ENCODE data around the gene ZNF341. TPM values are rescaled to one million over a fixed set of nuclear protein-coding genes. Genes with fewer than 3 reads are reported as not detected.

The ZNF341 gene
- total RNA-seq, 1 donor from 2014 or later: 3.4 TPM

- Mint-ChIP-seq H3K27ac (ENCODE audit: unreplicated experiment) (no peak overlapping the region), H3K9me3 (ENCODE audit: unreplicated experiment) (no peaks in the 10 kb centered on the region)
Observed at GRCh38 chr20:33766686-33767085, 34.9 kb downstream of the ZNF341 start.

GRCh38 chr20:33767777-33768138 is 36.0 kb downstream of the ZNF341 start:
- no peaks in the 10 kb centered on the region for H3K27me3 Mint-ChIP-seq (ENCODE audit: unreplicated experiment)
- peaks cover 6% of the 10 kb centered on the region for H3K36me3 Mint-ChIP-seq (ENCODE audit: unreplicated experiment)
- H3K4me3 Mint-ChIP-seq (ENCODE audit: unreplicated experiment): no peak overlapping the region
- no peak overlapping the region for H3K27ac Mint-ChIP-seq (ENCODE audit: unreplicated experiment)
- H3K4me1 Mint-ChIP-seq (ENCODE audit: unreplicated experiment): no peaks in the 10 kb centered on the region
- no peak for TF ChIP-seq CTCF (IDR thresholded peaks at IDR 0.05)
- no peak for DNase-seq (ENCODE audit: extremely low spot score, unreplicated experiment)
- H3K9me3 Mint-ChIP-seq (ENCODE audit: unreplicated experiment): no peaks in the 10 kb centered on the region

More at GRCh38 chr20:33766686-33767085, 34.9 kb downstream of the ZNF341 start:
- Mint-ChIP-seq H3K27me3 (ENCODE audit: unreplicated experiment) (no peaks in the 10 kb centered on the region), H3K36me3 (ENCODE audit: unreplicated experiment) (peaks cover 5% of the 10 kb centered on the region), H3K4me1 (ENCODE audit: unreplicated experiment) (no peaks in the 10 kb centered on the region), H3K4me3 (ENCODE audit: unreplicated experiment) (no peak overlapping the region)
- no peak for DNase-seq (ENCODE audit: extremely low spot score, unreplicated experiment)
- no peak for TF ChIP-seq CTCF (IDR thresholded peaks at IDR 0.05)

DNA sequence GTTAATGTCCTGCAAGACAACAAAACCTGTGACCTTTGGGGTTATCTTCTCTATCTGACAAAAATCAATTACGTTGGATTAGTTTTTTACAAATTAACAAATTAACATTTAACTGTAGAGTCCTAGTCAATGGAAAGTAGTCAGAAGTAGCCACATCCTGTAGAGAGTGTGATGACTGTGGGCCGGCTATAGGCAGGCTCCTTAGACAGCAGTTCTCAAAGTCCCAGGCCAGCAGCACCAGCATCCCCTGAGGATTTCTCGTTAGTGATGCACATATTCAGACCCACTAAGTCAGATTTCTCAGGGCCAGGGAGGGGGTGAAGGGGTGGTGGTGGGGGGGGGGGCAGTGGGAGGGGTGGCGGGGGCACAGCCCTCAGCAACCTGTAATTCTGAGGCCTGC is 37.2 kb downstream of the ZNF341 start:
- no peak overlapping the region for H3K27ac Mint-ChIP-seq (ENCODE audit: unreplicated experiment)

DNA sequence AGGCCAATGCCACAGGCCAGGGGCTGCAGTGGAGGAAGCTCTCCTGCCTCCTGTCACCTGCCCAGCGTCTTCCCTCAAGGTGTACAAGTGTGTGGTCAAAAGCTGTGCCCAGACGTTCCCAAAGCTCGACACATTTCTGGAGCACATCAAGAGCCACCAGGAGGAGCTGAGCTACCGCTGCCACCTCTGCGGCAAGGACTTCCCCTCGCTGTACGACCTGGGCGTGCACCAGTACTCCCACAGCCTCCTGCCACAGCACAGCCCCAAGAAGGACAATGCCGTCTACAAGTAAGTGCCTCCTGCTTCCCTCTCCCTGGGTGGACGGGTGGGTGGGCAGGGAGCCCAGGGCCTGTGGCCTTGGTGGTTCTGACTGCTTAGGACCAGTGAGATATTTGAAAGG is 38.2 kb downstream of the ZNF341 start:
- Mint-ChIP-seq H3K4me1 (ENCODE audit: unreplicated experiment) (no peaks in the 10 kb centered on the region), H3K36me3 (ENCODE audit: unreplicated experiment) (peaks cover 6% of the 10 kb centered on the region), H3K4me3 (ENCODE audit: unreplicated experiment) (no peak overlapping the region), H3K9me3 (ENCODE audit: unreplicated experiment) (no peaks in the 10 kb centered on the region), H3K27me3 (ENCODE audit: unreplicated experiment) (no peaks in the 10 kb centered on the region), H3K27ac (ENCODE audit: unreplicated experiment) (no peak overlapping the region)
- no peak for DNase-seq (ENCODE audit: extremely low spot score, unreplicated experiment)
- TF ChIP-seq CTCF (IDR thresholded peaks at IDR 0.05): no peak

More for the DNA sequence above, 37.2 kb downstream of the ZNF341 start:
- peaks cover 6% of the 10 kb centered on the region for H3K36me3 Mint-ChIP-seq (ENCODE audit: unreplicated experiment)
- H3K4me1 Mint-ChIP-seq (ENCODE audit: unreplicated experiment): no peaks in the 10 kb centered on the region
- no peak for TF ChIP-seq CTCF (IDR thresholded peaks at IDR 0.05)
- no peak for DNase-seq (ENCODE audit: extremely low spot score, unreplicated experiment)
- H3K27me3 Mint-ChIP-seq (ENCODE audit: unreplicated experiment): no peaks in the 10 kb centered on the region
- no peaks in the 10 kb centered on the region for H3K9me3 Mint-ChIP-seq (ENCODE audit: unreplicated experiment)
- H3K4me3 Mint-ChIP-seq (ENCODE audit: unreplicated experiment): no peak overlapping the region

GRCh38 chr20:33771938-33772337 is 40.1 kb downstream of the ZNF341 start:
- no peak for TF ChIP-seq CTCF (IDR thresholded peaks at IDR 0.05)
- Mint-ChIP-seq H3K4me3 (ENCODE audit: unreplicated experiment) (no peak overlapping the region), H3K4me1 (ENCODE audit: unreplicated experiment) (no peaks in the 10 kb centered on the region), H3K27ac (ENCODE audit: unreplicated experiment) (no peak overlapping the region), H3K27me3 (ENCODE audit: unreplicated experiment) (no peaks in the 10 kb centered on the region), H3K9me3 (ENCODE audit: unreplicated experiment) (no peaks in the 10 kb centered on the region), H3K36me3 (ENCODE audit: unreplicated experiment) (peaks cover 3% of the 10 kb centered on the region)
- no peak for DNase-seq (ENCODE audit: extremely low spot score, unreplicated experiment)

All from osteocyte (in vitro differentiated cells).